Myocyte (in vitro differentiated cells): ENCODE data around the gene RAPGEF2. TPM values are rescaled to one million over a fixed set of nuclear protein-coding genes. Genes with fewer than 3 reads are reported as not detected.

ENCODE experiments used
- DNase-seq: peaks from one replicate; pipeline ENCODE4 v3.0.0-alpha.2; 2012; ENCODE audit warnings: low read depth
- total RNA-seq: library from RNA; depleted of rRNA; stranded (reverse); fragments of >200 nt; gene quantifications from 2 replicates; pipeline ENCODE4 v1.2.3, GENCODE V29; 2014

RAPGEF2 gene
- total RNA-seq, 1 donor from 2014 or later = 17.6 TPM

DNA sequence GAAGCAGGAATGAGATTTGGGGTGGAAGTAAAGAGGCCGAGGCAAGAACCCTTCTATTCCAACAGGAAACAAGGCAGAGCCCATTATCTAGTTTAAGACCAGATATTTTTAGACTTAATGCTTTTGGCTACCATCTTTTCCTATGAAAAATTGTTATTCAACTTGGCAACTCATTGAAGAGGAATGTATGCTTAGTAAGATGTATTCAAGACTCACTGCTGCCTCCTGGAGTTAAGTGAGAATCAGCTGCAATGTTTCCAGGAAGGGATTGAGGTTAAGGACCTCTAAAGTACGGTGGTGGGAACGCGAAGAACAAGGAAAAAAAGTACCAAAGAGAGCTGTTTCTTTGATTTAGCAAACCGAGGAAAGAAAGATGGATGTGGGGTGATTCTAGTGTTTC lies 89.1 kb downstream of the RAPGEF2 start:
- DNase-seq = peak; percentile 46

DNA sequence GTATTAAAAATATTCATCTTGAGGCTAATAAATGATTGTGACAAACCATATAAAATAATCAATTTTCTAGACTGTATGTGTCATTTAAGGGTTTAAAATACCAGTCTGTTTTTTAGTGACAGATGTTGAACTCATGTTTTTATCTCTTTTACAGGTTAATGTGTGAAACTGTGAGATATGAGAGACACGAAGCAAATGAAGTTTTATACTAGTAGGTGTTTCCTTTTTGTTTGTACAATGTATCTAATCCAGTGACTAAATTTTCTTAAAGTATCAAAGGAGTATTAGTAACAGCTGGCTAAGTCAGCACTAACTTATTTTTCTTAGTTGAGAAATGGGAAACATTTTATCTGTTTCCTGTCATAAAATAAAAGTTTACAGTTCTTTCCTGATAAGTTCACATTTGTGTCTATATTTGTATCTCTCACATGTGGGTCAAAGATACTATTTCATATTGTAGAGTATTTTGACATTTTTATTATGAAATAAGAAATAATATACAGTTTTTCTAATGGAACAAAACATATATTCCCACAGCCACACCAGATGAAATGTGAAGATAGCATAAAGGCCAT lies 90.3 kb downstream of the RAPGEF2 start:
- DNase-seq = no peak

DNA sequence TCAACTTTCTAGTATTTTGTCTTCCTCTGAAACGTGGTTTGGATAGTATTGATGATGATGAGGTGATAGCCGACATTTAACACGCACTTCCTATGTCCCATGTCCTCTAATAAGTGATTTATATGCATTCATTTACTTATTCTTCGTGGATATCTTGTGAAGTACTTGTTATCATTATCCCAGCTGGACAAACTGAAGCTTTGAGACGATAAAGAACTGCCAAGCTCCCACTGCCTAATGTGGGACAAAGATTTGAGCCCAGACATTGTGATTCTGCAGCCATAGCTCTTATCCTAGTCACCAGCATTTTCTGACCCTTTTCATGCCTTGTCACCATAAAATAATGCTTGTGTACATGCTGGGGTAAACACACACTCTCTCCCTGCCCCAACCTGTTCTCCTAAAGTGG lies 92.5 kb downstream of the RAPGEF2 start:
- DNase-seq = no peak

DNA sequence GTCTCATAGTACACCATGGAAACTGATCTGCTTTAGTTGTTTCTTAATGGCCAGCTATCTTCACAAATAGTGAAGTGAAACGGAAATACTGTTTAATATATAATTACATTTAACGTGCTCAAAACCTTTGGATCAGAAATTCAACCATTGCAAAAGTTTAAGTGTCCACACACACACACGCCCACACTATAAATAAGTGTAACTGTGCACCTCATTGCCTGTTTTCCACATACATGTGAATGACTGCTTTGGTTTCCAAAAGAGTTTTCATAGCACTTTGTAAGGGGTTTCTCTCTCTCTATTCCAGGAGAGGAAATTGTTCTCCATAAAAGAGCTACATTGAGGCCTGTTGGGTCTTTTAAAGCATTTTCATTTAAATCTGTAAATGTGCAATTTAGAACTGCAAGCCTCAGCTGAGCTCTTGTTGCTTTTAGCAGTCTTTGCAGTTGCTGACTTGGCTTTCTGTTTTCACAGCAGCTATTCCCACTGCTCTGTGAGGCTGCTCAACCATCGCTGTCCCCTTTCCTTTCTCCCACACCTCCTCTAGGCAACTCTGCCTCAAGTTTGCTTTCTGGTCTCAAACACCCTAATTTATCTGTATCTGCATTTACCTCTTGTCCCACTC lies 94.5 kb downstream of the RAPGEF2 start:
- DNase-seq = no peak

DNA sequence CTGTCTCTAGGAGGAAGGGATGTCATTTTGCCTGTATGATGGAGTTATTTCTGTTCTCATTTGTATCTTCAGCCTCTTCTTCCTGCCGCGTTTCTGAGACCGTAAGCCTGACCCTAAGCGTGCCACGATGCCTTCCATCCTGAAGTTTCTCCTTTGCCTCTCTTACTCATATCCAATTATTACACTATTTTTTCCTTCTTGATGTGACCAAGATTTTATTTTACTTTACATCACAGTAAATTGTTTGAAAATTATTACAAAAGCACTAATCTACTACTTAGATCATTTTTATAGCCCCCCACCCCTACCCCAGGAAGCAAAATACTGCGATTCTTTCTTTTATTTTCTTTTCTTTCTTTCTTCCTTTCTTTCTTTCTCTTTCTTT lies 95.0 kb downstream of the RAPGEF2 start:
- no peak for DNase-seq

DNA sequence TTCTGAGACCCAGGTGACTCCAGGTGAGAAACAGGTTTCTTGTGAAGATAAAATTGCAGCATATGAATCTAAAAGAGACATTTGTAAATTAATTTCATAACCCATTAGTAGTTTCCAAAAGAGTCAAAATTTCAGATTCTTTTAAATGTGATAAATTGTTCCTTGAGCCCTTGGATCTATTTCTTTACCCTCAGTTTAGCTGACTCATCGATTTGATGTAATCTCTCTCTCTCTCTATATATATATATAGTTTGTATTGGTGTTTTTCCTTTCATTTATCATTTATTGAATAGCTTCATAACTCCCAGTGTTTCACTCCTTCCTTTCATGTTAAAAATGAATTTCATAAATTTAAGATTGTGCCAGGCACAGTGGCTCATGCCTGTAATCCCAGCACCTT lies 96.9 kb downstream of the RAPGEF2 start:
- DNase-seq = no peak

DNA sequence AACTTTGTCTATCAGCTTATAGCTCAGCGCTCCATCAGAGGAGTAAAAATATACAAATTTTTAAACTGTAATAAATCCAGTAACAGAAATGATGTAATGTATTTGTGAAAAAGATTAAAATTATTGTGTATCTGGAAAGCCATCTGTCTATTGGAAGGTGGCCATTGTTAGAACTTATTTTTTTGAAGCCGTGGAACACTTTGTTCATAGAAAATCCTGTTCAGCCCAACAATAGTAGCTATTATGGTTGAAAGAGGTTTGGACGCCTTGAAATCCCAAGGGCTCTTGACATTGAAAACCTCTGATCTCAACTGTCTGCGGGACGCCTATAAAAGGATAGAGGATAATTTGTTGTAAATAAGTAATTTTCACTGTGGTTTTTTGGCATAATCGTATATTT lies 98.3 kb downstream of the RAPGEF2 start:
- no peak for DNase-seq

DNA sequence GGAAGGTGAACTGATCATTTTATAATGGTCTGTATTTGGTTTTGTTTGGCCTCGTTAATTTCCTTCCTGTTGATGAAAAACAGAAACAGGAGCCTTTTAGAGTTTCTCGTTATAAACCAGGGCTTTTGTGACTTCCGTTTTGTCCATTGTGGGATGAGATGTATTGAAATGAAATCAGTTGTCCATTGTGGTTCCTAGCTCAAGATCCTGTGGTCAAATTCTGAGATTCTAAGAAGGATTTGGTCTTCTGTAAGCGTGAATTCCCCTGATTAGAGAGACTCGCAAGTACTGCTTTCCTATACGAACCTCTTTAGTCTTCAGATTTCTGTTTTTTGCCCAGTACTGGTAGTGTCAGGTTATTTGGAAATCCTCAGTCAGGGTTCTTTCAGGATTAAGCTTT lies 101.7 kb downstream of the RAPGEF2 start:
- no peak for DNase-seq

DNA sequence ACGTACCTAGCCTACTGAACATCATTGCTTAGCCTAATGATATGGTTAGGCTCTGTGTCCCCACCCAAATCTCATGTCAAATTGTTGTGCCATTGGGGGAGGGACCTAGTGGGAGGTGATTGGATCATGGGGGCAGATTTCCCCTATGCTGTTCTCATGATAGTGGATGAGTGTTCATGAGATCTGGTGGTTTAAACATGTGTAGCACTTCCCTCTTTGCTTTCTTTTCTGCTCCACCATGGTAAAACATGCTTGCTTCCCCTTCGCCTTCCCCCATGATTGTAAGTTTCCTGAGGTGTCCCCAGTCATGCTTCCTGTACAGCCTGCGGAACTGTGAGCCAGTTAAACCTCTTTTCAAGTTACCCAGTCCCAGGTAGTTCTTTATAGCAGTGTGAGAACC lies 102.6 kb downstream of the RAPGEF2 start:
- no peak for DNase-seq

DNA sequence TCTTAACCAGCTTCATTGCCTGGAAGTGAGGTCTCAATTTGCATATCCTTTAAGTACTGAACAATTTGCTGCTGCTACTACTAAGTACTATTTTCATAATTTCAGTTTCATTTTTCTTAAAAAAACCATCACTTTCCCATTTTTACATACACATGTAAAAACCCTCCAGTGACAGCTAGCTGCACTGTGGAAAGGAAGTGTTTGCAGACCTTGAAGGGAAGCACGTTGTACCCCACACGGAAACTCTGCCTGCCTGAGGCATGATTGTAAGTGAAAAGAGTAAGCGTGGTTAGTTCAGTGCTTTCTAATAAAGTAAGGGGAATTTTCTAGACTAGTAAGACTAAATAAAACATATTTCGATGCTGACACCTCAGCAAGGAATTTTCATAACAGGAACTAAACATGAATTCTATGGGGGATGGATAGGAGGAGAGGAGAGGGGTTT lies 103.6 kb downstream of the RAPGEF2 start:
- DNase-seq = no peak

DNA sequence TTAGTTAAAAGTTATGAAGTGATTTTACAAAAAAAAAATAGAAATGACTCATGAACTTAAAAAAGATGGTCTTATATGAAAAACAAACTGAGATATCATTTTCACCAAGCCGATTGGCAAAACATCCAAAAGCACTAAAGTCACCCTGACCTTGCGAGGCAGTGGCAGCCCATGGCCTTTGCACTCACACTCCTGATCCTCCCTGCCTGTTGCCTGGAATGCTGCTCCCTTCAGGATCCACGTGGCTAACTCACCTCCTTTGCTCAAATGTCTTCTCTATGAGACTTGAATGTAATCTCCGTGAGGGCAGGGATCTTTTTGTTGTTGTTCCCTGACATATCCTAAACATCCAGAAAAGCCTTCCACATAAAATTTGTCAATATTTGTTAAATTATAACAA lies 106.4 kb downstream of the RAPGEF2 start:
- no peak for DNase-seq

DNA sequence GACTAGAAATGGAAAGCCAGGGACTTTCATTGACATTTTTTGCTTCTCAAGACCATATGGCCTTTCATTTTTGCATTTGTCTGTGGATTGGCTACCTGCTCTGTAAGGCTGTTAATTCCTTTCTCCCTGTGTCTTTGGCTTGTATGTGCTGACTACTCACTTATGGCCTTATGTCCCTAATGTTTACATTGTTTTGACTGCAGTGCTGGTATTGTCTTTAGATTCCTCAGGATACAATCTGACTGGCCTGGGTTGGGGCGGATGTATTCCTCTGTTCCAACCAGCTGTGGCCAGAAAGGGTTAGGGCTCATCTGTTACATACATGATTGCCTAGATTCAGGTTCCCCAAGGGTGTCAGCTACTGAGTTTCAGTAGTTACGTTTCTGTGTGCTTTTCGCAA lies 108.1 kb downstream of the RAPGEF2 start:
- DNase-seq = no peak

DNA sequence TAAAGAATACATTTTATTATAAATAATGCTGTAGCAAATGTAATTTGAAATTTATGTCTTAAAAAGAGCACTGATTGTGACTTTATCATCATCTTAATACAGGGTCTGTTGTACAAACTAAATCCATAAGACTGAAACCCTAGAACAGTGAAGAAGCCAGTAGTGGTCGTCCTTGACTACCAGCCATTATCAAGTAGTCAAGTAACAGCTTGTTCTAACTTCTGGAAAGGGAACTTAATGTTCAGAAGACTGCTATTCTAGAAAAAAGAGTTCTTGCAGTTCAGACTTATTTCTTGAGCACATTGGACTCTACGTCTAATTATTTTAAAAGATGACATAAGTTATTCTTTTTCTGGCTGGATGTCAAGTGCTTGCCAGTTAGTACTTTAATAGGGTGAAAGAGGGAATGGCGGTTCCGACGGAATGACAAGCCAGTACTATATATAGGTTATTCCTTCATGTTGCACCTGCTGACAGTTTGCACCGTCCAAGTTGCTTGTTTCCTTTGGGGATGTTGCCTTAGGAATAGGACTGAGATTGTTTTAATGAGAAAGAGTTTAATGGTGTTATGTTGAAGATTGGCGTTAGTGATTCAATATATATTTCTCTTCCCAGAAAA lies 109.9 kb downstream of the RAPGEF2 start:
- peak; percentile 83 for DNase-seq

DNA sequence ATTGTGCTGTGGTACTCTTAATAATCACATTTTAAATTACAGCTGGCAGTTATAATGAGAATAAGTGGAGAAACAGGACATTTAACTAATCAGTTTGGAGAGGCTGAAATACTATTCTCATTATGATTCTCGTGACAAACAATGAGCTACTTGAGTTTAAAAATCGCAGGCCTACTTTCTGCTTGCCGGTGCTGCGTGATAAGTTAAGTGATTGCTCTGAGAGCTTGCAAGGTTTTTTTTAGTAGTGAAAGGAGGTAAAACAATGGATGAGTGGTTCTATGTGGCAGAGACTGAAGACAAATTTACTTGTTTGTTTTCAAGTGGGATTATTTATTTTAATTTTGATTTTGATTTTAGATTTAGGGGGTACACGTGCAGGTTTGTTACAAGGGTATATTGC lies 114.0 kb downstream of the RAPGEF2 start:
- no peak for DNase-seq

DNA sequence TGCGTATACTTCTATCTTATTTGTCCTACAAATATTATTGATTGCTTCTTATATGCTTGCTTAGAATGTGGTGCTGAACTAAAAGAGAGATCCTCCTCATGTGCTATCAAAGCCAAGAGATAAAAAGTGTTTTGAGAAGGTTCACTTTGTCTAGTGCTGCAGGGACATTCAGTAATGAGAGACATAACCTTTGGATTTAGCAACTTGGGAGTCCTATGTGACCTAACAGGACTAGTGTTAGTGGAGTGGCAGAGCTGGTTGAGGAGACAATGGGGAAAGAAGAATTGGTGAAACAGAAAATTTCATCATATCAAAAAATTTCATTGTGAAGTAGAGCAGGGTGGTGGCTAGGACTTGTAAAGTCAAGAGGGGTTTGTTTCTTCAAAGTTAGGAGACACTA lies 117.0 kb downstream of the RAPGEF2 start:
- no peak for DNase-seq

DNA sequence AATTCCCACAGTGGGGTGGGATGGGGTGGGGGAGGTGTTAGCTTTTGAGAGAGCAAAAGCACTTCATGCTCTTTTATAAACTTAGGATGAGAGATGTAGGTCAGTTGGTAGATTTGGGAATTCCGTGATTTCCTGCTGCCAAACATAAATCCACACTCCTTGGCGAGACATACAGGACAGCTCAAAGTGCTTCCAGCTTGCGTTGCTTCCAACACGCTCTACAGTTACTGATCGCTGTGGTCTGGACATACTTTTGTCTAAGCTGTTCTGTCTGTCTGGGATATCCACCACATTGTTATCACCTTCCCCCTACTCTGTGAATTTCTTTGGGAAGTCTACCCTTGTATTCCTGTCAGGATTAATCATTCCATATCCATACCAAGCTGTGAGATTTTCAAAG lies 117.5 kb downstream of the RAPGEF2 start:
- DNase-seq = no peak

DNA sequence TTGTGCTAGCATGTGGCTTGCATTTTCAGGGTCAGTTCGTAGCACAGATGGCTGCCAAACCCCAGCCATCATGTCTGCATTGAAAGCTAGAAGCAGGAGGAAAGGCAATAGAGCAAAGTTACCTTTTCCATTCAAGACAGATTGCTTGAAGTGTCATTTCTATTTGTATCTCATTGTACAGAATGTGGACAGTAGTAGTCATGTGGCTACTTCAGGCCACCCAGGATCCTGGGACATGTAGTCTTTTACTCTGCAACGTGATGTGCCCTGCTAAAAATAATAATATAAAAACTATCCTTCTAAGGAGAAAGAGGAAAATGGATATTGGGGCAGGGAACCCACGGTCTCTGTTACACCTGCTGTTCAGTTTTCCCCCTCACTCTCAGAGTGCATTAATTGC lies 118.4 kb downstream of the RAPGEF2 start:
- DNase-seq = no peak

DNA sequence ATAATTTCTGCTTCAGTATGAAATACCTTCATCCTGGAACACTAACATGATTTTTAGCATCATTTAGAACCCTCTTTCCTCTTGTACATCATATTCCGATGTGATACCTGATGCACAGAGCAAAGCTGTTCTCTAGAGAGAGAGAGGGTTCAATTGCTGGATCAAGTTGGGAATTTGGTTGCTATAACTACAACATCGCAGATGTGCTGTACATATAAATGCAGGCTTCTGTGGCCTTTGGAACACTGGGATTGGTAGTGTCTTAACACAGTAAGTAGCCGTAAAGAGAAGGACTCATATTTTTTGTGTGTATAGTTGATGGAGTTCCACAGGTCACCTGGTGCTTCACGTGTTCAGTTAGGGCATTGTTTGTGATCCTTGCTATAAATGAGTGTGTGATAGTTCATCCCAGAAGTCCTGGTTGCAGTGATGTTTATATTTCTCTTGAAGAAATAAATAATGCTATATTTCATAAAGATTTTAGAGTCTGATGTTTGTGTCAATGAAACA lies 119.2 kb downstream of the RAPGEF2 start:
- no peak for DNase-seq

DNA sequence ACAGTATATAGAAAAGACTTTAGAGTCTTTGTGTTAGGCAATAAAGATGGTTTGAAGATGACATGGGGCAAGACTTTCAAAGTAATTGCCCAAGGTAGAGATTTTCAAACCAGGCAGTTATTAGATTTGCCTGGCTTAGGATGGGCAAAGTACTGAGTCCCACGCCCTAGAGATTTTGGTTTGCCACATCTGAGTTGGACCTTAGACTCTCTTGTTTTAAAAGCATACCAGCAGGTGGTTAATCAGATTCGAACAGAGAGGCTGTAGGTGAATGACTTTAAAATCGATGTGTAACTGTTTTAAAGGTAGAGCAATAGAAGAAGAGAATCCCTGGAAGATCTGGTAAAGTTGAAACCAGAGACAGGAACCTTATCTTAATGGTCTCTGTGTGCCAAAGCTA lies 121.5 kb downstream of the RAPGEF2 start:
- DNase-seq = no peak

DNA sequence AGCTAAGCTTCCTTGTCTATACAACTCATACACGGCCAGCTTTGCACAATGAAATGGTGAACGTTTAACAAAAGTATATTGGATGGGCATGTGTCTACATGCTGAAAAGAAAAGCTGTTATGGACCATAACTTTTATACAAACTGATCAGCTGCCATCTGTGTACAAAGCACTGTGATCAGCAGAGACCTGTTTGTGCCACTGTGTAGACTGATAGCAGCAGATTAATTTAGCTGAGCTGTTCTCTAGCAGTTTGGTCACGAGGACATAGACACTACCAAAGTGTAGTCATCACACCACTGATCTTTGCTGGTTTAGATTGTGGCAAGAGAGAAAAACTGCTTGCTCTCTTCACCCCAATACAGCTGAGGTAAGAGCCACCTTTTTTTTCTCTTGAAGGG lies 124.5 kb downstream of the RAPGEF2 start:
- DNase-seq = peak; percentile 37

DNA sequence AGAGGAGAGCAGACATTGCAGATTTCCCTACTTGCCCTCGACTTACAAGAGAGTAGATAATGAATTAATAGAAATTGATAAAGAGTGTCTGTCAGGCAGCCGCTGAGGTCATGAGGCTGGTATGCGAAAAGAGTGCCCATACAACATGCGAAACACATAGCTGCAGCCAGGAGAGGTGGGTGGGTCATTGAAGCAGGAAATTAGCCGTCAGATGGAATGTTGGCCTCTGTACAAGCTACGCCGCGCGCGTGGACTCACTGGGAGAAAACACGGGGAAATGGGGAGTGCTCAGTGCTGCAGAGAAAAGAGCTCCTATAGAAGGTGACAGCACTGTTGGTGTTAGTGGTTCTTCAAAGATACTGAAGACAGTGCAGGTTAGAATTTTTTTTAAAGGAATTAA lies 125.1 kb downstream of the RAPGEF2 start:
- DNase-seq = peak; percentile 68

DNA sequence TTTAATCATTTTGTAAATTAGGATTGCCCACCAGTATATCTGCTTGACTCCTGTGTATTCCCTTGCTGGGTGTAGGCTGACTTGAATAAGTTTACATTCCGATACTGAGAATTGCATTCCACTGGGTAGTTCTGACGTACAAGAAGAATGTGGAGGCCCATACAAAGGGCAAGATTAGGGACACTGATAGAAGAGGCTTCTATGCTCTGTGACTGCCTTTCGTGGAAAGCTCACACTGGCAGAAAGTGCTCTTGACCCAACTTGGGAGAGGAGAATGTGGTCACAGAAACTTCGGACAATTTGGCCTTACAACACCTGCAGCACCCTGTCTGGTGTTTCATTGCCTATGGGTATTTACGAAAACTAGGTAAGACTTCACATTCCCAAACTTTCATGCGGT lies 126.3 kb downstream of the RAPGEF2 start:
- no peak for DNase-seq
